ENCODE results near the gene PRELID2.
"Not testable (repeated sequence)": the region's sequence is repeated elsewhere in the genome, so short reads cannot be mapped to it uniquely, and the experiment has no call there.

The PRELID2 gene

DNA sequence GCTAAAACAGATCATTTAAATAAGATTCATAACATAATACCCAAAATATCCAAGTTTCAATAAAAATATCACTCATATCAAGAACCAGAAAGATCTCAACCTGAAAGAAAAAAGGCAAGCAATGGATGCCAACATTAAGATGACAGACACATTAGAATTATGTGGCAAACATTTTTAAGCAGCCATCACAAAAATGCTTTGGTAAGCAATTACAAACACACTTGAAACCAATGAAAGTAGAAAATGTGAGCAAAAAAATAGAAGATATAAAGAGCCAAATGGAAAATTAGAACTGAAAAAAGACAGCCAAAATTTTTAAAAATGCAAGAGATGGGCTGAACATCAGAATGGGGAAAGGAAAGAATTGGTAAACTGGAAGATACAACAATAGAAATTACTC lies 96.9 kb downstream of the PRELID2 start:
- no peak for DNase-seq

DNA sequence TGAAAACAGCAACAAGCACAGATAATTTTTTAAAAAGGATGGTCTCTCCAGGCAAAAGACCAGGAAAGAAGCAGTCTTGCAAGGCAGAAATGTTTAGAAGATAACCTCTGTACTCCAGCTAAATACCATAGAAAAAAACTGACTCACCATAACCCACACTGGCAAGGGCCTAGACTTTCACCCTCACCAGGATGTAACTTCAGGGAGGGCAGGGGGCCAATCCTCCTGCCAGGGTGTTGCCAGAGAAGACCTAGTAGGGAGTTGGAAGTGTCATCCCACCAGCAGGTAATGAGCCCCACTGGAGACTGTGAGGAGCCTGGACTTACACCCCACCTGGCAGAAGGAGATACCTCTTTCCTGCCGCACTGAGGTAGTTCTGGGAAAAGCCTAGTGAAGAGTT lies 97.6 kb downstream of the PRELID2 start:
- no peak for DNase-seq

DNA sequence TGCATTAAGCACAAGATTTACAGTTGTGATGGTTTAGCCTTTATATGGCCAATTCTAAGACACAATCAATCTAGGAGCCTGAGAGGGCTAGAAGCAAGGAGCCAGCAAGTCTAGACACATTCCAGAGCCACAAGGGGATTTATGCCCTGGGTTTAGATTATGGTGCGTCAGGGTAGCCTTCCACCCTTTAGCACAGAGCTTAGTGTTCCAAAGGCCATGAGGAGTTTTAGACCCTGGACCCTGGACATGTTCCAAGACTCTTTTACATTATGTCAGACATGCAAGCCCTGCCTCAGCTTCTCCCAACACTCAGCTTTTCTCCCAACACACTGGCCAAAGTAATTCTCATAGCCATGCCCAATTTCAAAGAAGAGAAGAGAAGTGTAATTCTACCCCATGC lies 105.2 kb downstream of the PRELID2 start:
- not testable (repeated sequence) for DNase-seq

DNA sequence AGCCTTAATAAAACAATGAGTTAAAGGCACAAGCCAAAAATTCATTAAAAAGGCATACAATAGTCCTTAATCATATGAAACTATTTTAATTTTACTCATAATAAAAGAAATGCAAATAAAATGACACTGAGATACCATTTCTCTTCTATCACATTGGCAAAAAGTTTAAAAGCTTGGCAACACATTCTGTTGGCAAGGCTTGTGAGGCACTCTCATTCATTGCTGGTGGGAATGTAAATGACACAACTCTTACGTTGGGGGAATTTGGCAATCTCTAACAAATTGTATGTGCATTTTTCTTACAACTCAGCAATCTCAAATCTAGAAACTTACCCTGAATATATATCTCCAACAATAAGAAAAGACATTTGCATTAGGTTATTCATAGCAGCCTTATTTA lies 111.6 kb downstream of the PRELID2 start:
- no peak for DNase-seq

DNA sequence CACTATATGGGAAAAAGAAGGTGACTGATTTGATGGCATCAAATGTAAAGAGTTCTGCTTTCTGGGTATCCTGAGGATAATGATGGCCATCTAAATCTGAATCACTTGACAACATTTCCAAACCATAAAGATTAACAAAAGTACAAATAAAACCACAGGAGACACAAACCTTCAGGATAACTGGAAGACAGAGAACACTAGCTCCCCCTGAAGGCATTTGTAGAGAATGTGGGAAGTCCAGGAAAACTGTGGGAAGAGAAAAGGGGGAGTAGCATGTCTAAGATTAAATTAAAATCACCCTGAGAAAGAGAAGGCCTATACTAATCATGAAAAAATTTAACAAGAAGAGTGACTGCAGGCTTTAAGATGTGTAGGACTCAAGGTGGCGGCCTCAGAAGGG lies 116.2 kb downstream of the PRELID2 start:
- peak; percentile 25 for DNase-seq

DNA sequence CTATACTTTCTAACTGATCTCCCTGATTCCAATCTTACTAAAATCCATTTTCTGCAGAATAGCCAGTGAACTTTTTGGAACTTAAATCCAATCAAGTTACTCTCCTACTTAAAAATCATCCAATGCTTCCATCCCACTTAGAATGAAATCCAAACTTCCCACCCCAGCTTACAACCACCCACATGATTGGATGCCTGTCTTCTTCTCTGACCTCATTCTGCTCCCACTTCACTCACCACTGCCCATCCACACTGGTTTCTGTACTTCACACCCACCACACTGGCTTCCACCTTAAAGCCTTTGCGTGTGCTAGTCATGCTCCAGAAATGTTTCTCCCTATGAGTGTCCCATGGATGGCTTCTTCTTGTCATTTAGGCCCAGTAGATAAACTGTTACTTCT lies 119.7 kb downstream of the PRELID2 start:
- DNase-seq = no peak

DNA sequence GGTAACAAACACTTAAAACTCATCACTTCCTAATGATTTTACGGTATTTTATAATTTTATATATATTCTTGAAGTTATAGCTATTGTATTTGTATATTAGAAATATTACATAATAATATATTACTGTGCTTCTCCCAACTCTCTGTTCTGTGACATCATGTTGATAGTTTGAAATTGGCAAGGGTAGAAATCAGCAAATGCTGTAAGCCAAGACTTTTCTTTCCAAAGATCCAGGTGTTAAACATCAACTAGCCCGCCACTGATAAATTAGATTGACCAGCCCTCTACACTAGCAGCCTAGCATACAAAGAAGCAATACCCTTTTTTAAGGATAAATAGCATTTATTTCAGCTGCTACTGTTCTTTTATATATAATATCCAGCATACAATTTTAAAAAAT lies 122.9 kb downstream of the PRELID2 start:
- no peak for DNase-seq

DNA sequence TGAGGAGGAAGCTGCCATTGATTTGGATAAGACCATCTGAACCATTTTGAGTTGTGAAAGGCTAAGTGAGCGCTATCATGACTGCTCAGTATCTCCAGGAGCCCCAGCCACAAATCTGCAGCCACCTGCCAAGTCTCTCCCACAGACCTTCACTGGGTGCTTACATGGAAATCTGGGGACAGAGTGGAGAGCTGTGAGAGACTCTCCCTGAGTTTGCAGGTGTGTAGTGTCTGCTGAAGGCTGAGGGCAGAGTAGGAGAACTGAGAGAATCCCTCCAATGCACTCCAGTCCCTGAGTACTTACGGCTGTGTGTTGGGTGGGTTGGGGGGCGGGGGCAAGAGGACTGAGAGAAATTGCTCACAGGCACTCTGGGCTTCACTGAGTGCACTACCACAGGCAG lies 123.7 kb downstream of the PRELID2 start:
- no peak for DNase-seq

Data from fibroblast of skin of scalp (primary cell).